Transverse colon (tissue), 3 donors: Measurements from ENCODE around the gene FA2H.

Experiments
- CTCF ChIP-seq, 5 experiments: fragments of 200-600 bp in 3 of 5; fragments of 450-650 bp in 2 of 5; sonication (generic) in 3 of 5; IDR thresholded peaks; 1 replicate in 2 of 5; 2 replicates in 3 of 5; pipeline ENCODE4 v1.5.1; 2016 to 2017; ENCODE audit warnings: antibody characterized with exemption in 5 of 5, inconsistent platforms in 3 of 5, mild to moderate bottlenecking in 2 of 5, moderate library complexity in 1 of 5
- POLR2A ChIP-seq: fragments of 450-650 bp; IDR thresholded peaks from one replicate; pipeline ENCODE4 v1.6.1; 2016; ENCODE audit warnings: antibody characterized with exemption, mild to moderate bottlenecking, moderate library complexity

GRCh38 chr16:74795104-74795503 is 20.5 kb upstream of the FA2H start:
- TF ChIP-seq CTCF (IDR thresholded peaks at IDR 0.05) (no peak), POLR2A (no peak)
